ENCODE data around the gene AFDN.

Gene AFDN

DNA sequence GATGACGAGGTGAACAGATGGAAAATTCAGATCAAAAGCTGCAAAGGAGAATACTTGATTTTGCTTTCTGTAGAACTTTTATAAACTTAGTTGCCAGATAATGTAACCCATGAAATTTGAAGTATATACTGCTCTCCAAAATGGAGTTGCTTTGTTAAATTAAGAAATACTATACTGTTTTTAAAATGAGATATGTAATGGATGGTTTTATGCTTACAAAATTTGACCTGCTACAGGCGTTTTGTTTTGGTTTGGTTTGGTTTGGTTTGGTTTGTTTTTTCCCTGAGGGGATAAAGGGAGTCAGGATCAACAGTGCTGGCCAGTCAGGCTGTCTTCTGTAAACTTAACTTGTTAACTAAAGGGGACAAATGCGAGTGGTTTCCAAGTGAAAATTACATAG lies 115.1 kb downstream of the AFDN start:
- no peak overlapping the region for H3K9ac ChIP-seq (ENCODE audit: low read depth, low read length)
- no peaks in the 10 kb centered on the region for H3K27me3 ChIP-seq (ENCODE audit: control insufficient read depth, insufficient read depth, low read length)
- H3K4me3 ChIP-seq (ENCODE audit: low read depth, low read length), result no peak overlapping the region
- H3K9me3 ChIP-seq (ENCODE audit: control insufficient read depth, insufficient read depth, low read length), result no peaks in the 10 kb centered on the region
- H3K36me3 ChIP-seq (ENCODE audit: control insufficient read depth, insufficient read depth, low read length), result peaks cover 6% of the 10 kb centered on the region
- H3K4me1 ChIP-seq (ENCODE audit: control insufficient read depth, insufficient read depth, low read length), result peaks cover 2% of the 10 kb centered on the region

DNA sequence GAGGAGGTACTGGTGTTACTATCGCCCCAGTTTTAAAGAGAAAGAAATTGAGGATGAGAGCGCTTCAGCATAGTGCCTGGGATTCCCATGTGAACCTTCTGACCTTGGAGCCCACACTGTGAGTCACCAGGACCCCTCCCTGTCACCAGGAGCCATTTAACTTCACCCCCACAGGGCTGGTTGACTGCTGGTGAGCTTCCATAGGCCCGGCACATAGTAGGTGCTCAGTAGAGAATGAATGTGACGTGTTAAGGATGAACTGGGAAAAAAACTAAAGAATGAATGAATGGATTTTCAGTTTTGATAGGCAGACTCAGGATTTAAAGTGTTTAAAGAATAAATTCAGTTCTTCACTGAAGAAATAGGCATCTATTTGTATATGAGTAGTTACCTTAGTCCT lies 117.4 kb downstream of the AFDN start:
- Histone ChIP-seq H3K36me3 (ENCODE audit: control insufficient read depth, insufficient read depth, low read length) (peaks cover 19% of the 10 kb centered on the region), H3K9me3 (ENCODE audit: control insufficient read depth, insufficient read depth, low read length) (no peaks in the 10 kb centered on the region)

DNA sequence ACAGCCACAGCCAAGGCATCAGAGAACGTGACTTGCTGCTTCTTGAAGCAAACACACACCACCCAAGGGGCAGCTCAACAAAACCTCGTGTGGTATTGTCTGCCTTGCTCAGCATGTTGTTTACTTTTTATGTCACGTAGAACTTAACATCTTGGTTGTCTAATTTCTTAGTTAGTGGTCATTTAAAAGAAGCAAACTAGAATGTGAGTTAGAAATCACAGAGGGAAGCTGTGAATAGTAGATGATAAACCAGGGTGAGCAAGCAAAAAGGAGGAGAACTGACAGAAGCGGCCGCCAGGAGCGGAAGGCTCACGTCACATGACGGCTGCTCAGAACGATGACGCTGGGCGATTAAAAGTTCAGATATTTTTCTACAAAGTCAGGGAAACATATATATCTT lies 119.3 kb downstream of the AFDN start:
- Histone ChIP-seq H3K36me3 (ENCODE audit: control insufficient read depth, insufficient read depth, low read length) (peaks cover 25% of the 10 kb centered on the region), H3K4me3 (ENCODE audit: low read depth, low read length) (no peak overlapping the region), H3K9me3 (ENCODE audit: control insufficient read depth, insufficient read depth, low read length) (no peaks in the 10 kb centered on the region), H3K9ac (ENCODE audit: low read depth, low read length) (no peak overlapping the region), H3K4me1 (ENCODE audit: control insufficient read depth, insufficient read depth, low read length) (no peaks in the 10 kb centered on the region), H3K27me3 (ENCODE audit: control insufficient read depth, insufficient read depth, low read length) (no peaks in the 10 kb centered on the region)

More for the DNA sequence above, 117.4 kb downstream of the AFDN start:
- no peaks in the 10 kb centered on the region for H3K27me3 ChIP-seq (ENCODE audit: control insufficient read depth, insufficient read depth, low read length)
- no peak overlapping the region for H3K9ac ChIP-seq (ENCODE audit: low read depth, low read length)
- no peaks in the 10 kb centered on the region for H3K4me1 ChIP-seq (ENCODE audit: control insufficient read depth, insufficient read depth, low read length)
- no peak overlapping the region for H3K4me3 ChIP-seq (ENCODE audit: low read depth, low read length)

DNA sequence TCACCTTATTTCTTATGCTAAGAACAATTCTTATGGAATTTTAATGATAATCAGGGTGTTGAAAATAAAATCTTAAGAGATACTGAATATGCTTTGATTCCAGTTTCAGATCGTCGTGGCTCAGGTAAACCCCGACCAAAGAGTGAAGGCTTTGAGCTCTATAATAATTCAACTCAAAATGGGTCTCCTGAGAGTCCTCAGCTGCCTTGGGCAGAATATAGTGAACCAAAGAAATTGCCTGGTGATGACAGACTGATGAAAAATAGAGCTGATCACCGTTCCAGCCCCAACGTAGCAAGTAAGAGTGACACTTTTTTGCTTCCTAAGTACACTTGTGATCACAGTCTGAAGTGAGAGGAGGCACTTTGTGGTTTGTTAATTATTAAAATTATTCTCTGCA lies 119.9 kb downstream of the AFDN start:
- H3K9ac ChIP-seq (ENCODE audit: low read depth, low read length), result no peak overlapping the region
- no peaks in the 10 kb centered on the region for H3K9me3 ChIP-seq (ENCODE audit: control insufficient read depth, insufficient read depth, low read length)
- no peak overlapping the region for H3K4me3 ChIP-seq (ENCODE audit: low read depth, low read length)
- H3K27me3 ChIP-seq (ENCODE audit: control insufficient read depth, insufficient read depth, low read length), result no peaks in the 10 kb centered on the region
- H3K4me1 ChIP-seq (ENCODE audit: control insufficient read depth, insufficient read depth, low read length), result no peaks in the 10 kb centered on the region
- H3K36me3 ChIP-seq (ENCODE audit: control insufficient read depth, insufficient read depth, low read length), result peaks cover 30% of the 10 kb centered on the region

DNA sequence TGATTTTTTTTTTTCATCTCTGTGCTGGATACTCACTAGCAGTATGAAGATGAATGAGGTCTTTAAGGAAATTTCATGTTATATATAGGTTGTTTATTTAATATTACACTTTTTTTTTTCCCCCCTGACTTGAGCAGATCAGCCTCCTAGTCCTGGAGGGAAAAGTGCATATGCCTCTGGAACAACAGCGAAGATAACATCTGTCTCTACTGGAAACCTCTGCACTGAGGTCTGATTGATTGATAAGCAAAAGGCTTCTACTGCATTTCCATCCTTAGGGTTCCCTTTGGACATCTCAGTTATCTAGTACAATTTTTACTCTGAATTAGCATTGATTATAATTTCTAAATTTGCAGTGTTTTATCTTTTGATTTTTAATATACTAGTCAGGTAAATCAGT lies 121.0 kb downstream of the AFDN start:
- peaks cover 36% of the 10 kb centered on the region for H3K36me3 ChIP-seq (ENCODE audit: control insufficient read depth, insufficient read depth, low read length)
- H3K27me3 ChIP-seq (ENCODE audit: control insufficient read depth, insufficient read depth, low read length), result no peaks in the 10 kb centered on the region
- H3K4me1 ChIP-seq (ENCODE audit: control insufficient read depth, insufficient read depth, low read length), result no peaks in the 10 kb centered on the region
- H3K9ac ChIP-seq (ENCODE audit: low read depth, low read length), result no peak overlapping the region
- H3K4me3 ChIP-seq (ENCODE audit: low read depth, low read length), result no peak overlapping the region
- H3K9me3 ChIP-seq (ENCODE audit: control insufficient read depth, insufficient read depth, low read length), result no peaks in the 10 kb centered on the region

DNA sequence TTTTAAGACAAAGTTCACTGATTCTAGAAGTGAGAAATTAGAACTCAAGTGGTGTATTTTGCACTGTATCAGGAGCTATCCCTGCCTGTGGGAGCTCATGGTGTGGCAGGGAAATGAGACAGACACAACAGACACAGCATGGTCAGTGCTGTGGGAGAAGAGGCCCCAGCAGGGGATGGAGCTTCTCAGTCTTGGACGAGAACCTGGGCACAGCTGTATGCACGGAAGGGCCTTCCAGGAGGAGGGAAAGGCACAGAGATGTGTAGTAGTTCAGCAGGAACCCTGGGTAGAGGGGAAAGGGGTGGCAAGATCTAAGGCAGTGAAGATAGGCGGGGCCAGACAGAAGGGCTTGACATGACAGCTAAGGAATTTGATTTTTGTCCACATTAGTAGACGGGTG lies 122.0 kb downstream of the AFDN start:
- Histone ChIP-seq H3K27me3 (ENCODE audit: control insufficient read depth, insufficient read depth, low read length) (no peaks in the 10 kb centered on the region), H3K9me3 (ENCODE audit: control insufficient read depth, insufficient read depth, low read length) (no peaks in the 10 kb centered on the region), H3K4me3 (ENCODE audit: low read depth, low read length) (no peak overlapping the region), H3K36me3 (ENCODE audit: control insufficient read depth, insufficient read depth, low read length) (peaks cover 34% of the 10 kb centered on the region), H3K9ac (ENCODE audit: low read depth, low read length) (no peak overlapping the region), H3K4me1 (ENCODE audit: control insufficient read depth, insufficient read depth, low read length) (no peaks in the 10 kb centered on the region)

DNA sequence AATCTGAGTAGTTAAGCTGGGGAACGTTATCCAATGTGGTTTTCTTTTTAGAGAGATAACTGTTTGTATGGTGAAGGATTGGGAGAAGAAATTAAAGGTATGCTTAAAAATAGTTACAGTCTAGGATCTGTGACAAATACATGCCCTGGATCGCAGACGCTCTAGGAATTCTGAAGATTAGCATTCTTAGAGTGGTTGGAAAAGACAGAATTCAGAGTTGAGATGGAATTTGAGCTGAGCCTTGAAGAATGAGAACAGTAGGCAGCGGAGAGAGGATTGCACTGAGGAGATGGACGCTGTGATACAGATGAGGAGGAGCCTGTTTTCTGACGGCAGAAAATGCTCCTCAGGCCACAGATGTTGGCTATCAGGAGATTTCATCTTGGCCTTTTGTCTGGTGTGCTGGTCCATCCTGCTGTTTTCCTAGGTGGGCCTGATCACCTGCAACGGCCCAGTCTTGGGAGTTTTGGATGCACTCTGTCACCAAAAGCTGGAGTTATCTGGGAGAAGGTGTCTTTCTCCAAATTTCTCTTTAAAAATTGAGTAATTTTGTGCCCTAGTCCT lies 122.5 kb downstream of the AFDN start:
- Histone ChIP-seq H3K27me3 (ENCODE audit: control insufficient read depth, insufficient read depth, low read length) (no peaks in the 10 kb centered on the region), H3K4me3 (ENCODE audit: low read depth, low read length) (no peak overlapping the region), H3K36me3 (ENCODE audit: control insufficient read depth, insufficient read depth, low read length) (peaks cover 30% of the 10 kb centered on the region), H3K9me3 (ENCODE audit: control insufficient read depth, insufficient read depth, low read length) (no peaks in the 10 kb centered on the region), H3K4me1 (ENCODE audit: control insufficient read depth, insufficient read depth, low read length) (no peaks in the 10 kb centered on the region), H3K9ac (ENCODE audit: low read depth, low read length) (no peak overlapping the region)

DNA sequence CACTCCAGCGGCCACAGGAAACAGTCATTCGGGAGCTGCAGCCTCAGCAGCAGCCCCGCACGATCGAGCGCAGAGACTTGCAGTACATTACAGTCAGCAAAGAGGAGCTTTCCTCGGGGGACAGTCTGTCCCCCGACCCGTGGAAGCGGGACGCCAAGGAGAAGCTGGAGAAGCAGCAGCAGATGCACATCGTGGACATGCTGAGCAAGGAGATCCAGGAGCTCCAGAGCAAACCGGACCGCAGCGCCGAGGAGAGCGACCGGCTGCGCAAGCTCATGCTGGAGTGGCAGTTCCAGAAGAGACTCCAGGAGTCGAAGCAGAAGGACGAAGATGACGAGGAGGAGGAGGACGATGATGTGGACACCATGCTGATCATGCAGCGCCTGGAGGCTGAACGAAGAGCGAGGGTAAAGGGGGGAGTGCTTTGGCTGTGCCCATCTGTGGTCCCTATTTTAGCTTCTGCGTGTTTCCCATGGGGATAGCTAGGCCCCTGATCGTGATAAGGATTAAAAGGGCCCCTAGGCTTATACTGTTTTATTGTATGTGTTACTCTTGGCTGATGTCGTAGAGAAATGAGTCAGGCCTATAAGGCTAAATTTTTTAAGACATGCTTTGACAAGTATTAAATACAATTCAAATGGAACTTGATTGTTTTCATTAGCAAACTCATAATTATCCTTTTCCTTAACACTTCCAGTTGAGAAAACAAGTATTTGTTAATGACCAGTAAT lies 125.2 kb downstream of the AFDN start:
- Histone ChIP-seq H3K4me1 (ENCODE audit: control insufficient read depth, insufficient read depth, low read length) (no peaks in the 10 kb centered on the region), H3K9me3 (ENCODE audit: control insufficient read depth, insufficient read depth, low read length) (no peaks in the 10 kb centered on the region), H3K27me3 (ENCODE audit: control insufficient read depth, insufficient read depth, low read length) (no peaks in the 10 kb centered on the region), H3K36me3 (ENCODE audit: control insufficient read depth, insufficient read depth, low read length) (peaks cover 30% of the 10 kb centered on the region), H3K9ac (ENCODE audit: low read depth, low read length) (no peak overlapping the region), H3K4me3 (ENCODE audit: low read depth, low read length) (no peak overlapping the region)

DNA sequence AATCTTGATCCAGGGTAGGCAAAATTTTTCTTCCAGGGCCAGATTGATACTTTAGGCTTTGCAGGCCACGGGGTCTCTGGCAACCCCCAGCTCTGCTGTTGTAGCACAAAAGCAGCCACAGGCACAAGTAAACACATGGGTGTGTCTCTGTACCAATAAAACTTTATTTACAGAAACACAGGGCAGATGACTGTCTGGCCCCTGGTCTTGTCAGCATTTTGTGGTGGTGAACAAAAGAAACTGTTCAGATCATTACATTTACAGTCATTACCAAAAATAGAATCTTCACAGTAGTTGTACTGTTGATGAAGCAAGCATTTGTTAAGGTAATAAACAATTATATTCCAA lies 125.8 kb downstream of the AFDN start:
- H3K36me3 ChIP-seq (ENCODE audit: control insufficient read depth, insufficient read depth, low read length), result peaks cover 30% of the 10 kb centered on the region
- no peak overlapping the region for H3K4me3 ChIP-seq (ENCODE audit: low read depth, low read length)
- H3K4me1 ChIP-seq (ENCODE audit: control insufficient read depth, insufficient read depth, low read length), result no peaks in the 10 kb centered on the region
- H3K9me3 ChIP-seq (ENCODE audit: control insufficient read depth, insufficient read depth, low read length), result no peaks in the 10 kb centered on the region
- H3K9ac ChIP-seq (ENCODE audit: low read depth, low read length), result no peak overlapping the region
- no peaks in the 10 kb centered on the region for H3K27me3 ChIP-seq (ENCODE audit: control insufficient read depth, insufficient read depth, low read length)

DNA sequence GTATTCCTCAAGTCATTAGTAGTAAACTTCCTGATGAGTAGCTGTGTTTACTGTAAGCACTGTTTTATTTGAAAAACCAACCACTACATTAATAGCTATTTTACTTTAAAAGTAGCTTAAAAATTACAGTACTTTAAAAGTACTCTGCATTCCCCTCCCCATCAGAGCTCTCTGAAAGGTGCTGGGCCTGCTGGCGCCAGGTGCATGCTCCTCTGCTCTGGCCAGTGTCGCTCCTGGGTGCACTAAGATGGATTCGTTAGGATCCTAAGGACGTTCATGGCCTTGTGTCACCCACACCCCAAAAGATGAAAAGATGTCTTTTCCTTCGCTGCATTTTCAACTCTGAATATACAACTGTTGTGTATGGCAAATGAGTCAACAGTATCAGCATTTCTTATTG lies 126.8 kb downstream of the AFDN start:
- H3K9ac ChIP-seq (ENCODE audit: low read depth, low read length), result no peak overlapping the region
- H3K4me1 ChIP-seq (ENCODE audit: control insufficient read depth, insufficient read depth, low read length), result no peaks in the 10 kb centered on the region
- H3K9me3 ChIP-seq (ENCODE audit: control insufficient read depth, insufficient read depth, low read length), result no peaks in the 10 kb centered on the region
- no peaks in the 10 kb centered on the region for H3K27me3 ChIP-seq (ENCODE audit: control insufficient read depth, insufficient read depth, low read length)
- H3K36me3 ChIP-seq (ENCODE audit: control insufficient read depth, insufficient read depth, low read length), result peaks cover 23% of the 10 kb centered on the region
- no peak overlapping the region for H3K4me3 ChIP-seq (ENCODE audit: low read depth, low read length)

DNA sequence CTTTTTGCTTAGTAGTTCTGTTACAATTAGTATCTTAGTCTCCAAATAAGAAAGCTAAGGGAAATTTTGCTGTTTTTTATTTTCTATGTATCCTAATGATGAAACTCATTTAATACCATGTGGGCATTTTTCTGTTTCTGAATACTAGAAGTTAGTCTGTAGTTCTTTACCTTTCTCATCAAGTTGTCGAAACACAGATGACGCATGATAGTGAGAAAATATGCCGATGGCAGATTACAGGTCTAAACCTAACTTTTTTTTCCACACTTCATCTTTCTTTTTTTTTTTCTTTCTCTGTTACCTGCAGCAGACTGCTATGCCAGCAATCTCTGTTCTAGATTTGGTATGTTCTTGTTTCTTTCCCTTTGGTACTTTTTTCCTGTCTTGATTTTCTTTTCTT lies 127.4 kb downstream of the AFDN start:
- no peak overlapping the region for H3K9ac ChIP-seq (ENCODE audit: low read depth, low read length)
- no peak overlapping the region for H3K4me3 ChIP-seq (ENCODE audit: low read depth, low read length)
- no peaks in the 10 kb centered on the region for H3K4me1 ChIP-seq (ENCODE audit: control insufficient read depth, insufficient read depth, low read length)
- H3K36me3 ChIP-seq (ENCODE audit: control insufficient read depth, insufficient read depth, low read length), result peaks cover 17% of the 10 kb centered on the region
- H3K27me3 ChIP-seq (ENCODE audit: control insufficient read depth, insufficient read depth, low read length), result no peaks in the 10 kb centered on the region
- H3K9me3 ChIP-seq (ENCODE audit: control insufficient read depth, insufficient read depth, low read length), result no peaks in the 10 kb centered on the region

DNA sequence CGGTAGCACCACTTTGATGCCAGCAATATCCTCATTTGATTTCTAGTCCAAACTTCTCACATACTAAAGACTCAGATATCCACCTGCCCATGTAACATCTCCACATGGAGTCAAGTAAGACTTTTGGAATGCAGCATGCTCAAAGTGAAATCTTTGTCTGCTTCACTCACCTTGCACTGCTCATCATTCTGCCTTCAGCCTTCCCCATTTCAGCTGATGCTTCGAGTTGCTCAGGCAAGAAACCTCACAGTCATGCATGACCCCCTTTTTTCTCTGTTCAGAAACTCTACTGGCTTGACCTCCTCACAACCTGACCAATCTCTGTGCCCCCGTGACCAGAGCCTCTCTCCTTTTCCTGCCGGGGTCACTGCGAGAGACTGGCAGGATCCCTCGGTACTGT lies 129.8 kb downstream of the AFDN start:
- Histone ChIP-seq H3K4me1 (ENCODE audit: control insufficient read depth, insufficient read depth, low read length) (no peaks in the 10 kb centered on the region), H3K9ac (ENCODE audit: low read depth, low read length) (no peak overlapping the region), H3K27me3 (ENCODE audit: control insufficient read depth, insufficient read depth, low read length) (no peaks in the 10 kb centered on the region), H3K36me3 (ENCODE audit: control insufficient read depth, insufficient read depth, low read length) (peaks cover 7% of the 10 kb centered on the region), H3K4me3 (ENCODE audit: low read depth, low read length) (no peak overlapping the region), H3K9me3 (ENCODE audit: control insufficient read depth, insufficient read depth, low read length) (no peaks in the 10 kb centered on the region)
